Measurements from ENCODE around the gene PPP1R26.
"Not testable (repeated sequence)": the region's sequence is repeated elsewhere in the genome, so short reads cannot be mapped to it uniquely, and the experiment has no call there.

PPP1R26 gene

GRCh38 chr9:135479469-135480052 is at the start of gene PPP1R26:
PPP1R26 (plus strand) TSS chr9:135479782; CDS start chr9:135484511, 4,729 bp downstream.
- no peak for DNase-seq (ENCODE audit: low read depth in 2 of 2, low spot score in 1 of 2)

- DNase-seq (ENCODE audit: low read depth in 2 of 2, low spot score in 1 of 2), result no peak
These were observed 42.3 kb upstream of the PPP1R26 start for GRCh38 chr9:135437259-135437658.

GRCh38 chr9:135437696-135438095 is 41.9 kb upstream of the PPP1R26 start:
- DNase-seq (ENCODE audit: low read depth in 2 of 2, low spot score in 1 of 2), result not testable (repeated sequence)

- not testable (repeated sequence) for DNase-seq (ENCODE audit: low read depth in 2 of 2, low spot score in 1 of 2)
These were observed 40.9 kb upstream of the PPP1R26 start for GRCh38 chr9:135438581-135439232.

- DNase-seq (ENCODE audit: low read depth in 2 of 2, low spot score in 1 of 2), result not testable (repeated sequence)
These were observed 40.1 kb upstream of the PPP1R26 start for GRCh38 chr9:135439514-135439913.

GRCh38 chr9:135439916-135440315 is 39.7 kb upstream of the PPP1R26 start:
- DNase-seq (ENCODE audit: low read depth in 2 of 2, low spot score in 1 of 2), result no peak

GRCh38 chr9:135440620-135441019 is 39.0 kb upstream of the PPP1R26 start:
- no peak for DNase-seq (ENCODE audit: low read depth in 2 of 2, low spot score in 1 of 2)

- DNase-seq (ENCODE audit: low read depth in 2 of 2, low spot score in 1 of 2), result not testable (repeated sequence)
These were observed 38.2 kb upstream of the PPP1R26 start for GRCh38 chr9:135441105-135442071.

GRCh38 chr9:135442075-135442474 is 37.5 kb upstream of the PPP1R26 start:
- DNase-seq (ENCODE audit: low read depth in 2 of 2, low spot score in 1 of 2), result no peak

- no peak for DNase-seq (ENCODE audit: low read depth in 2 of 2, low spot score in 1 of 2)
These were observed 35.7 kb upstream of the PPP1R26 start for GRCh38 chr9:135443797-135444425.

- DNase-seq (ENCODE audit: low read depth in 2 of 2, low spot score in 1 of 2), result no peak
These were observed 32.5 kb upstream of the PPP1R26 start for GRCh38 chr9:135447126-135447525.

GRCh38 chr9:135448663-135449100 is 30.9 kb upstream of the PPP1R26 start:
- DNase-seq (ENCODE audit: low read depth in 2 of 2, low spot score in 1 of 2), result no peak

GRCh38 chr9:135449532-135449931 is 30.1 kb upstream of the PPP1R26 start:
- DNase-seq (ENCODE audit: low read depth in 2 of 2, low spot score in 1 of 2), result not testable (repeated sequence)

GRCh38 chr9:135450956-135451355 is 28.6 kb upstream of the PPP1R26 start:
- no peak for DNase-seq (ENCODE audit: low read depth in 2 of 2, low spot score in 1 of 2)

- not testable (repeated sequence) for DNase-seq (ENCODE audit: low read depth in 2 of 2, low spot score in 1 of 2)
These were observed 27.7 kb upstream of the PPP1R26 start for GRCh38 chr9:135451909-135452308.

GRCh38 chr9:135454737-135455136 is 24.8 kb upstream of the PPP1R26 start:
- no peak for DNase-seq (ENCODE audit: low read depth in 2 of 2, low spot score in 1 of 2)

- no peak for DNase-seq (ENCODE audit: low read depth in 2 of 2, low spot score in 1 of 2)
These were observed 24.1 kb upstream of the PPP1R26 start for GRCh38 chr9:135455401-135456030.

GRCh38 chr9:135456436-135457104 is 23.0 kb upstream of the PPP1R26 start:
- DNase-seq (ENCODE audit: low read depth in 2 of 2, low spot score in 1 of 2), result no peak

GRCh38 chr9:135458478-135458877 is 21.1 kb upstream of the PPP1R26 start:
- not testable (repeated sequence) for DNase-seq (ENCODE audit: low read depth in 2 of 2, low spot score in 1 of 2)

- DNase-seq (ENCODE audit: low read depth in 2 of 2, low spot score in 1 of 2), result no peak
These were observed 17.6 kb upstream of the PPP1R26 start for GRCh38 chr9:135461936-135462335.

Data from stimulated activated CD8-positive, alpha-beta memory T cell treated with anti-CD3 and anti-CD28 coated beads, Interleukin-4, amount 100 ng/mL, for 1 hour (primary cell).